Sigmoid colon (tissue), 4 donors: Measurements from ENCODE around the gene CAPN10.

Experiments used
- CTCF ChIP-seq, 4 experiments: fragments of 450-650 bp in 3 of 4; fragments of 200-600 bp in 1 of 4; IDR thresholded peaks; one replicate each; pipeline ENCODE4 v1.5.1; 2016 to 2019; ENCODE audit warnings: antibody characterized with exemption in 4 of 4, mild to moderate bottlenecking in 3 of 4, moderate library complexity in 2 of 4
- EP300 ChIP-seq, 4 donors: sonication (generic); formaldehyde crosslinking; IDR thresholded peaks; one replicate each; pipeline ENCODE4 v1.6.1; 2017; ENCODE audit warnings: antibody characterized with exemption in 4 of 4
- POLR2A ChIP-seq, 2 donors: fragments of 450-650 bp; IDR thresholded peaks; one replicate each; pipeline ENCODE4 v1.6.1; 2016; ENCODE audit warnings: antibody characterized with exemption in 2 of 2, mild to moderate bottlenecking in 2 of 2, moderate library complexity in 2 of 2
- POLR2AphosphoS5 ChIP-seq, 4 donors: sonication (generic); formaldehyde crosslinking; IDR thresholded peaks; one replicate each; pipeline ENCODE4 v1.6.1; 2017; ENCODE audit warnings: antibody characterized with exemption in 4 of 4

GRCh38 chr2:240647503-240648154 is 61.1 kb downstream of the CAPN10 start:
- TF ChIP-seq CTCF (IDR thresholded peaks at IDR 0.05), result no peak
- TF ChIP-seq EP300 (IDR thresholded peaks at IDR 0.05), result no peak
- TF ChIP-seq POLR2A (IDR thresholded peaks at IDR 0.05), result no peak
- TF ChIP-seq POLR2AphosphoS5 (IDR thresholded peaks at IDR 0.05), result no peak
